Activated naive CD4-positive, alpha-beta T cell treated with anti-CD3 and anti-CD28 coated beads, Interleukin-2, amount 50 U/mL, for 16 hours (primary cell): ENCODE results near the gene RETREG1.

ENCODE experiments used
- DNase-seq: peaks from one replicate; pipeline ENCODE4 v3.0.0-alpha.2; 2020

RETREG1 gene

DNA sequence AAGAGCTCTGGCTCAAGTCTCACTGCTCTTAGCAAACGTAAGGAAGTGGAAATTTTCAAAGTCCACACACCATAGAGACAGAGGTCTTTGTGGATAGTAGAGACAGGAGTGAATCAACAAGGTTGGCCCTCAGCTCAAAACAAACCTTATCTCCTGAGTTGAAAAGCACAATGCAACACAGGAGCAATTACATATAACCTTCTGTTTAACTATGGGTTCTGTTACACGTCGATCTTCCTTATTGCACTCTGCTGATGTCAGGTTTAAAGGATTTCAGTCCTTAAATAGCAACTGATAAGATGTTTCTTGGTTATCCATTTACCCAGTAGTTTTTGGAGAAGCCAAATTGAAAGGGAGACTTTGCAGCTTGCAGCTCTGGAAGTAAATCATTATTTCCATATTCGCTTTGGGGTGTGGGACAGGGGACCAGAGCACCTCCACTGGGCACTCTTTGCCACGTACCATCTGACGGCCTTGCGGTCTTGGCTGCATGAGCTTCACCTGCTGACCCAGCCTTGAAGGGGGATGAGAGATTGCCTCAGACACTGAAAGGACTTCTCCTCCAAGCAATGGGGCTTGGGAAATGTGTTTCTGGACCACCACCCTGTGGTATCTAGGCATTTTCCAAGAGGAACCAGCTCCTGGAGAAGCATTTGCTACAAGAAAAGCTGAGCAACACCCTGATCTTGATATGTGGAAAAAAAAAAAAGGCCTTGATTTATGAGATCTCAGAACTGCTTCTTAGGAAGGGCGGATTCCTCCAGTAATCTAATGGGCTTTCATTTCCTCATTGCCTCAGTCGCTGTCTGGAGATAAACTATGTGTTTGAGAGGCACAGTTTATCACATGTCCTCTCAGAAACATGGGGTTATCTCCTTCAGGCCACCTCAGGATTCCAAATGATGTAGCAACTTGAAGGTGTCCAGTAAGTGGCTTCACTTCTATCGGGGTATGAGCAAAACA is 95.0 kb downstream of the RETREG1 start:
- DNase-seq: no peak

GRCh38 chr5:16520841-16521240 is 96.0 kb downstream of the RETREG1 start:
- DNase-seq: no peak

DNA sequence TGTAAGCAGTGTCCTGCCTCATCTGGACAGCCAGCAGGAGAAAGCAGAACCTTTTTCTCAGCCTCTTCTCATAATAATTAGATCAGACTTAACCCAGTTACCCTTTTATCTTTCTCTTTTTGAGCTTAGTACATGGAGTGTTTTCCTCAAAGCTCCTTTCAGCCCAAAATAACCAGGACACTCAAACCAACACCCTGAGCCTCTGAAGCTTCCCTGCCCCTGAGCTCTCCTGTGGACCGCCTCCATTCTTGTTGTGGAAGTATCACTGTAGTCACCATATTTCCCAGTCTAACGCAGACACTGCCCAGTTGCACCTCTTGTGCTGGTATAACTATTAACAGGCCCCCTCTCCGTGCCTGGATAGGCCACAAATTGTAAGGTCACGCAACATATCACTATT is 97.4 kb downstream of the RETREG1 start:
- DNase-seq: no peak

DNA sequence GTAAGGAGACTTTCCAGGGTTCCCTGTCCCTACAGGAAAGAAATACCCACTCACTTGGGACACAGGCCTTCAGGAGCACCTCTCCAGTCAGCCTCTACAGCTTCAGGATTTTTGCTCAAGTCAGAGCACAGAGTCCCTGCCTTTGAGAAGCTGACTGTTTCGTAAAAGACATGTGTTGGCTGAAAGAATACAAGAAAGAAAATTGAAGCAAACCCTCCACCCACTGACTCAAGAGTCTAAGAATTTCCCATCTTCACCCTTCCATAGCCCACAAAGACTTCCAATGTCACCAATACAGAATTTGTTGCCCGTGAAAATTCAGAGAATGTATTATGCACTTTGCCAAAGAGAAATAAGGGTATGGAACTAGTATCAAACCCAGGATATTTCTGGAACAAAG is 98.2 kb downstream of the RETREG1 start:
- DNase-seq: no peak

DNA sequence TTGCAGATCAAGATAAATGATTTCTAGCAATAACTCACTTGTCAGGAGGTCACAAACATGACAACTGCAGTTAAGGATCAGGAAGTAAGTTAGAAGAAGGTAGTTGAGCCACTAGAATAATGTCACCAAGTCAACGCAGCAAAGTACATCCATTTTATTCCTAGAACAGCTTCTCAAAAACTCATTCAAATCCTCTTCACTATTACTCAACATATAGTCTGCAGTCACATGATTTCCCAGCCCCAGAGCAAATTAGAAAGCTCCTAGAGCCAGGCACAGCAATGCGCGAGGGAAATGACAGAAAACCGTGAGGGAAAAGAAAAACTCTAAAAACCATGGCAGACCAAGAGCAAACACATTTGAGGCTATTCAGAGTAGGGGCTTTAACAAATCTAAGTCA is 101.3 kb downstream of the RETREG1 start:
- no peak for DNase-seq

- DNase-seq: no peak
Measured at GRCh38 chr5:16510098-16510497, 106.7 kb downstream of the RETREG1 start.

DNA sequence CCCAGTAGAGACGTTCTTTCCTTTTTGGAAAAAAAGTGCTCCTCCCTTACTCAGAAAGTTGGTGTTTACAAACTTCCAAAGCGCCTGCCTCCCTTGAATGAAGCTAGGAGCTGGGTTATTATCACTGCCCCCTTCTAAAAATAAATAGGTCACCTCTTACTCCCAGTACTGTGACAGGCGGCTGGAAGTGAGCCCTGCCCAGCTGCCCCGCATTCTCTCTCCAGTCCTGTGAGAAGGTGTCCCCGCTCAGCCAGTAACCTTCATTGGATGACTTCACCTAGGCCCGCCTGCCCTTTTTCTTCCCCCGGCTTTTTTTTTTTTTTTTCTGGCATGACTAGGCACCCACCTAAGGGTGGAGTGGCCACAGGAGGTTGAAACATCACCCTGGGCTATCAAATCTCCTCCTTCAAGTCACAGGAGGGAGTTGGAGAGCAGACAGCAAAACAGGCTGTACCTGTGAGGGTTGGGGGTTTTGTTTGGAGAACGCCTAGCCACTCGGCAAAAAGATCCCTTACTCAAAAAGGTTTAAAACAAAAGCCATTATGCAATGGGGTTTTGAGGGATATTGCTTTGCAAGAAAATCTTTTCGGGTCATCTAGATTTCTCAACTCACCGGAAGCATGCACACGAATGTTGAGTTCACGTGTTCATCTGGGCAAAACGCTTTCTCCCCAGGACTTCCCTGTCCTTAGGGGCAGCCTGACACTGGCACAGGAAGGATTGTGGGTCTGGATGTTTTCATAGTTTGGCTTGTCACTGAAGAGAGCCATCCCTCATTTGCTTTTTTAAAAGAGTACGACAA is 107.9 kb downstream of the RETREG1 start:
- DNase-seq: no peak

GRCh38 chr5:16507716-16508115 is 109.1 kb downstream of the RETREG1 start:
- DNase-seq: no peak

DNA sequence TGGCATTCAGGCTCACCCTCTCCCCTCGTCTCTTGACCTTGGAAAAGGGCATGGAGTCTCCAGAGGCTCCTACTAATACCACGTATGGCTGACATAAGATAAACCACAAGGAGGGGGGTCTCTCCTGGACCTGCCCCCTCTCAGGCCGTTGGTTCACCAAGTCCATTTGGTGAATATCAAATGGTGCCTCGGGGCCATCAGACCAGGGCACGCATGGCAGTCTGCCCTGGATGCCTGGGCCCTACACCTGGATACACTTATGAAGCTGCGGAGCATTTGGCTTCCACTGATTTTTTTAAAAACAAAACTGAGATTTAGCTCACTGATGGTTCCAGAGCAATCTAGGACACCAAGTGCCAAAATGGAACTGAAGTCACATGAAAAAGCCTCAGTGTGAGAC is 110.9 kb downstream of the RETREG1 start:
- DNase-seq: no peak

GRCh38 chr5:16505140-16505891 is 111.5 kb downstream of the RETREG1 start:
- DNase-seq: no peak

GRCh38 chr5:16504571-16504970 is 112.2 kb downstream of the RETREG1 start:
- DNase-seq: no peak

- no peak for DNase-seq
Measured at GRCh38 chr5:16502866-16503265, 113.9 kb downstream of the RETREG1 start.

DNA sequence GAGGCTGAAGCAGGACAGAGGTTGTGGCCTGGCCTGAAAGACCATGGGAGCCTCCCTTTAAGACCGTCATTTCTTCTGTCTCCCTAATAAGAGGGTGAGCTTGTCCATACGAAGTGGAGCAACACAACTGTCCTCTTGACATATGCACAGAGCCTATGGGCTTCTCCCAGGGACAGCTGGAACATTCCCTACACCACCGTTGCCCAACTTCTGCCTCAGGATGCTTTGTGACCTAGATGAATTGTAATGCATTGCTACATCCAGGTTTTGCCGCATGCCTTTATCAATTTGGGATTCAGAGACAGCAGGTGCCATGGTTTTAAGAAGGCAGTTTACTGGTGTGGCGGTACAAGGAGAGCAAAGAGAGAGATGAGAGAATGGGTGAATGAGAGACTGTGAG is 116.8 kb downstream of the RETREG1 start:
- DNase-seq: no peak

DNA sequence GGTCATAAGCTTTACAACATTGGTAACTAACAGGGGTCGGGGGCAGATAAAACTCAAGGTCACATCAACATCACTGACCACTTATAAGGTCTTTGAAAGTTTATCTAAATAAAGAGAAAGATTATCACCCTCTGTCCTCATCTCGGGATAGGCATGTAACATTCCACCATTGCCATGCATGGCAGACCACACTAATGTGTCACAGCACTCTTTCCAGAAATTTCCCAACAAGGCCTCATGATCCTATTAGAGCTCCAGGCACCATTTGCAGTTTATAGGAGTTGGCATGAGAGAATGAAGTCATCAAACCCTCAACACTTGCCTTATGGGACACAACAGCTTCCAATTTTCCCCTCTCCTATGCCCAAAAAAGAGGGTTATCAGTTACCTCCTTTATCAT is 119.3 kb downstream of the RETREG1 start:
- DNase-seq: no peak

- DNase-seq: no peak
Measured at GRCh38 chr5:16493261-16493660, 123.5 kb downstream of the RETREG1 start.

DNA sequence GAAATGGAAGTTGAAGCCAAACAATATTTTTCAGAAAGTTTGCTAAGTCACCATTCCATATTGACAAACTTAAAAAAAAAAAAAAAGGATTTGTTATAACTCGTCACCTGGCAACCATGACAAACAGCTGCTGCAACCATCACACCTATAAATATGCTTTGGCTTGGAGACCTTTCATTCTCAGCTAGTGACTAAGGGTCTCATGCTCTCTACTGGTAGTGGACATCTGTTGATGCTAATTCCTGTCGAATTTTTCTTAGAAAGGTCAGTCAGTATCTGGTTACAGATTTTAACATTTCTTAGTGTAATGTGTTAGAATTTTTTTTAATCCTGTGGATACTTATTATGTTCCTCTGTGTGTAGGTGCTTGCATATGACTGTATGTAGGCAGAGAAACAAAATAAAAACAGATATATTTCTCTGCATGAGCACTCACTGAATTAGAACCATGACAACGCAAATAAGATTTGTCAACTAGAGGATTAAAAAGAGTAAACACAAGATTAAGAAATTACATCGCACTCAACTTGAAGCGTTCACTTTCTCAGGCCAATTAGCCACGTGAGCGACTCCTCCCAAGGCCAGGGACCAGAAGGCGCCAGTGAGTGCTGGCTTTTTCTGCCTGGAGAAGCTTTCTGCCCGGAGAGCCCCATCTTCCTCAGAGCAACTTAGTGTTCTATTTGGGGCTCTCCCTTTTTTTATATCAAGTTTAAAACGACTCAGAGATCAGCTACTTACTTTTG is 124.2 kb downstream of the RETREG1 start:
- no peak for DNase-seq

GRCh38 chr5:16490911-16491310 is 125.9 kb downstream of the RETREG1 start:
- DNase-seq: no peak

GRCh38 chr5:16489322-16489791 is 127.4 kb downstream of the RETREG1 start:
- DNase-seq: no peak

- DNase-seq: no peak
Measured at GRCh38 chr5:16487456-16487855, 129.3 kb downstream of the RETREG1 start.

DNA sequence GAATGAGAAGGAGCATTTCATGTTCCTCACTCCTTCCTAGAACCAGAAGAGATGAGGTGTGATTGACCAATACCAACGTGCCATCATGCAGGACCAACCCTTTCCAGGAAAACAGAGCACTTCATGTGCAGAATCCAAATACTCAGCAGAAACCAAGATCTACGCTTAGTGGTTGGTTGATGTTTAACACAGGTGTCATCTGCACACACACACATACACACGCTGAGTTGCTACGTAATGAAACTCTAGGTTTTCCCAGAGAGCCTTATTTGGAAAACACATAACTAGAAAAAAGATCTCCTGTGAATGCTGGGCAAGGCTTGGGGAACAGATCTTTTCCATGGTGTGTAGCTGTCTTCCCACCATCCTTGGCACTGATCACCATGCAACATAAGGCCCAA is 130.1 kb downstream of the RETREG1 start:
- DNase-seq: no peak

GRCh38 chr5:16485656-16486055 is 131.1 kb downstream of the RETREG1 start:
- no peak for DNase-seq

DNA sequence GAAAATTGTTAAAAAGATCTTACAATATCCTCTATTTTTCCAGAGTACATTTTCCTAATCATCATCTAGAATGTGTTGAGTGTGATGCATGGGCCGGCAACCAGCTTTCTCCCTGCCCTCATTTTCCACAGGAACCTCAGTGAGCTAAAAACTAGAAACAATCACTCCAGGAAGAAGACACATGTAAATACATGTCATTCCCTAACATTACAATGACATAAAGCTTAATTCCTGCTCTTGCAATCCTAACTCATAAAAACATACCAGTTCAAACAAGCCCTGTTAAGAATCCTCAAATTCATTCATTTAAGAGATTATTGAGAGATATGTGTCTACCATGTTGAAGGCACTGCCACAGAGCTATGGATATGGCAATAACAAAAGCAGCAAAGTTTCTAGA is 132.7 kb downstream of the RETREG1 start:
- DNase-seq: no peak
